NCI-H146 treated with DMSO at 0.1 percent for 48 hours (cell line): ENCODE measurements around the gene ATP1B2.
A peak's percentile ranks its signal among the peaks of the same experiment; 100 is the strongest.
"Not testable (repeated sequence)": the region's sequence is repeated elsewhere in the genome, so short reads cannot be mapped to it uniquely, and the experiment has no call there.

Experiments used
- DNase-seq: peaks from one replicate; lab custom pipeline; 2025; ENCODE audit not compliant: unreplicated experiment; lab: John Stamatoyannopoulos, UW

ATP1B2 gene

GRCh38 chr17:7634384-7634783 lies 16.3 kb upstream of the ATP1B2 start:
- peak; percentile 37 for DNase-seq

GRCh38 chr17:7636163-7636562 lies 14.6 kb upstream of the ATP1B2 start:
- no peak for DNase-seq

GRCh38 chr17:7640783-7641182 lies 9.9 kb upstream of the ATP1B2 start:
- DNase-seq, result no peak

- not testable (repeated sequence) for DNase-seq
These were observed 9.1 kb upstream of the ATP1B2 start for GRCh38 chr17:7641635-7642034.

- no peak for DNase-seq
These were observed 6.0 kb upstream of the ATP1B2 start for GRCh38 chr17:7644775-7645174.

- DNase-seq, result no peak
These were observed 4.3 kb upstream of the ATP1B2 start for GRCh38 chr17:7646457-7646856.

- DNase-seq, result no peak
These were observed 3.7 kb upstream of the ATP1B2 start for GRCh38 chr17:7647018-7647417.

- no peak for DNase-seq
These were observed 455 bp downstream of the ATP1B2 start for GRCh38 chr17:7651097-7651664.

GRCh38 chr17:7651665-7652387 lies 1.1 kb downstream of the ATP1B2 start:
- DNase-seq, result no peak

- no peak for DNase-seq
These were observed 1.9 kb downstream of the ATP1B2 start for GRCh38 chr17:7652388-7653356.

GRCh38 chr17:7654832-7655540 lies 4.3 kb downstream of the ATP1B2 start:
- DNase-seq, result no peak

- no peak for DNase-seq
These were observed 4.8 kb downstream of the ATP1B2 start for GRCh38 chr17:7655541-7655840.

- DNase-seq, result no peak
These were observed 6.4 kb downstream of the ATP1B2 start for GRCh38 chr17:7656958-7657609.

GRCh38 chr17:7667656-7668406 lies 17.1 kb downstream of the ATP1B2 start:
- DNase-seq, result no peak

GRCh38 chr17:7668482-7668881 lies 17.8 kb downstream of the ATP1B2 start:
- no peak for DNase-seq

- DNase-seq, result no peak
These were observed 22.5 kb downstream of the ATP1B2 start for GRCh38 chr17:7673239-7673638.

GRCh38 chr17:7674934-7675333 lies 24.2 kb downstream of the ATP1B2 start:
- DNase-seq, result no peak

- no peak for DNase-seq
These were observed 25.8 kb downstream of the ATP1B2 start for GRCh38 chr17:7676533-7676932.

GRCh38 chr17:7677388-7678067 lies 26.8 kb downstream of the ATP1B2 start:
- no peak for DNase-seq
